ENCODE measurements around the gene SLC16A4. TPM values are rescaled to one million over a fixed set of nuclear protein-coding genes. Genes with fewer than 3 reads are reported as not detected.

Gene SLC16A4
- total and polyA plus RNA-seq, 2 of the 8 experiments (the other 6 are each of a cell fraction or from before 2014, with no cell fraction given) = 0.30 to 0.43 TPM

GRCh38 chr1:110433213-110433612 is 42.4 kb upstream of the SLC16A4 start (continued):
- no peak for TF ChIP-seq CTBP2 (IDR thresholded peaks at IDR 0.05; ENCODE audit: borderline replicate concordance, insufficient read depth, insufficient read length, low read length)
- TF ChIP-seq TAF7 (optimal IDR thresholded peaks at IDR 0.05; ENCODE audit: borderline replicate concordance, low read depth, low read length) = no peak
- no peak for TF ChIP-seq SIN3A (conservative IDR thresholded peaks at IDR 0.05 in 1 of 2, IDR thresholded peaks at IDR 0.05 in 1 of 2; ENCODE audit: low read depth in 1 of 2, low read length in 2 of 2)
- TF ChIP-seq TEAD4 (IDR thresholded peaks at IDR 0.05; ENCODE audit: low read depth, low read length) = no peak
- TF ChIP-seq, protein P1, sequence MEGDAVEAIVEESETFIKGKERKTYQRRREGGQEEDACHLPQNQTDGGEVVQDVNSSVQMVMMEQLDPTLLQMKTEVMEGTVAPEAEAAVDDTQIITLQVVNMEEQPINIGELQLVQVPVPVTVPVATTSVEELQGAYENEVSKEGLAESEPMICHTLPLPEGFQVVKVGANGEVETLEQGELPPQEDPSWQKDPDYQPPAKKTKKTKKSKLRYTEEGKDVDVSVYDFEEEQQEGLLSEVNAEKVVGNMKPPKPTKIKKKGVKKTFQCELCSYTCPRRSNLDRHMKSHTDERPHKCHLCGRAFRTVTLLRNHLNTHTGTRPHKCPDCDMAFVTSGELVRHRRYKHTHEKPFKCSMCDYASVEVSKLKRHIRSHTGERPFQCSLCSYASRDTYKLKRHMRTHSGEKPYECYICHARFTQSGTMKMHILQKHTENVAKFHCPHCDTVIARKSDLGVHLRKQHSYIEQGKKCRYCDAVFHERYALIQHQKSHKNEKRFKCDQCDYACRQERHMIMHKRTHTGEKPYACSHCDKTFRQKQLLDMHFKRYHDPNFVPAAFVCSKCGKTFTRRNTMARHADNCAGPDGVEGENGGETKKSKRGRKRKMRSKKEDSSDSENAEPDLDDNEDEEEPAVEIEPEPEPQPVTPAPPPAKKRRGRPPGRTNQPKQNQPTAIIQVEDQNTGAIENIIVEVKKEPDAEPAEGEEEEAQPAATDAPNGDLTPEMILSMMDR (IDR thresholded peaks at IDR 0.05; ENCODE audit: control extremely low read depth in 1 of 3, insufficient read depth in 1 of 3, low read depth in 1 of 3, low read length in 3 of 3) = no peak
- no peak for TF ChIP-seq POU5F1 (IDR thresholded peaks at IDR 0.05; ENCODE audit: low read depth, low read length)
- TF ChIP-seq TAF1 (IDR thresholded peaks at IDR 0.05; ENCODE audit: low read depth, low read length) = no peak

Measured in H1 (cell line).